Smooth muscle cell (in vitro differentiated cells): ENCODE results near the gene ZFHX3. TPM values are rescaled to one million over a fixed set of nuclear protein-coding genes. Genes with fewer than 3 reads are reported as not detected.
A peak's percentile ranks its signal among the peaks of the same experiment; 100 is the strongest.

Experiments used
- DNase-seq: peaks from one replicate; lab custom pipeline; 2025; ENCODE audit not compliant: unreplicated experiment; lab: John Stamatoyannopoulos, UW
- H2AFZ ChIP-seq: fragments of 200-600 bp; sonication (generic); 2 replicates; pipeline ENCODE4 v1.6.0; 2016; ENCODE audit warnings: antibody characterized with exemption, low read depth, mild to moderate bottlenecking
- H3F3A ChIP-seq: fragments of 200-600 bp; sonication (generic); 2 replicates; pipeline ENCODE4 v1.6.0; 2017; ENCODE audit warnings: antibody characterized with exemption, low read depth
- H3K27ac ChIP-seq: fragments of 200-600 bp; sonication (generic); 2 replicates; pipeline ENCODE4 v1.5.1; 2016; ENCODE audit warnings: low read depth, mild to moderate bottlenecking
- H3K27me3 ChIP-seq: fragments of 200-600 bp; sonication (generic); 2 replicates; pipeline ENCODE4 v1.6.1; 2016; ENCODE audit warnings: low read depth, mild to moderate bottlenecking
- H3K36me3 ChIP-seq: fragments of 200-600 bp; sonication (generic); 2 replicates; pipeline ENCODE4 v1.5.1; 2016; ENCODE audit warnings: low read depth
- H3K4me1 ChIP-seq: fragments of 200-600 bp; sonication (generic); 2 replicates; pipeline ENCODE4 v1.5.1; 2016; ENCODE audit warnings: low read depth
- H3K4me2 ChIP-seq: fragments of 200-600 bp; sonication (generic); 2 replicates; pipeline ENCODE4 v1.6.0; 2016; ENCODE audit warnings: mild to moderate bottlenecking
- H3K4me3 ChIP-seq: fragments of 200-600 bp; sonication (generic); 2 replicates; pipeline ENCODE4 v1.5.1; 2016; ENCODE audit warnings: mild to moderate bottlenecking
- H3K79me2 ChIP-seq: fragments of 200-600 bp; sonication (generic); 2 replicates; pipeline ENCODE4 v1.6.0; 2016; ENCODE audit warnings: low read depth, mild to moderate bottlenecking
- H3K9ac ChIP-seq: fragments of 200-600 bp; sonication (generic); 2 replicates; pipeline ENCODE4 v1.6.0; 2016; ENCODE audit warnings: low read depth
- H3K9me3 ChIP-seq: fragments of 200-600 bp; sonication (generic); replicated peaks from 2 replicates; pipeline ENCODE4 v1.5.1; 2016; ENCODE audit warnings: low read depth
- H4K20me1 ChIP-seq: fragments of 200-600 bp; sonication (generic); 2 replicates; pipeline ENCODE4 v1.6.0; 2016; ENCODE audit warnings: low read depth
- WGBS: methylation state at CpG from one replicate; pipeline ENCODE4 v1.1.7; 2016; ENCODE audit warnings: low lambda C conversion rate; 5-methylcytosine and 5-hydroxymethylcytosine counted together
- polyA plus RNA-seq: library from polyadenylated mRNA; unstranded; fragments of >200 nt; fragmentation: Nextera tagmentation; extraction: Ambion mirVana; gene quantifications from 2 replicates; pipeline ENCODE4 v1.2.1, GENCODE V29; 2016
- total RNA-seq: library from RNA; depleted of rRNA; stranded (reverse); fragments of >200 nt; gene quantifications from 2 replicates; pipeline ENCODE4 v1.2.3, GENCODE V29; 2014
- TF ChIP-seq, protein P1 (sequence below): fragments of 200-600 bp; sonication (generic); IDR thresholded peaks from 2 replicates; pipeline ENCODE4 v1.5.1; 2017; ENCODE audit warnings: borderline replicate concordance, mild to moderate bottlenecking, antibody characterized with exemption; ENCODE audit not compliant: insufficient read depth, poor library complexity, severe bottlenecking

Gene ZFHX3
- total and polyA plus RNA-seq, 2 experiments from 2014 or later, result 3.1 to 9.8 TPM

DNA sequence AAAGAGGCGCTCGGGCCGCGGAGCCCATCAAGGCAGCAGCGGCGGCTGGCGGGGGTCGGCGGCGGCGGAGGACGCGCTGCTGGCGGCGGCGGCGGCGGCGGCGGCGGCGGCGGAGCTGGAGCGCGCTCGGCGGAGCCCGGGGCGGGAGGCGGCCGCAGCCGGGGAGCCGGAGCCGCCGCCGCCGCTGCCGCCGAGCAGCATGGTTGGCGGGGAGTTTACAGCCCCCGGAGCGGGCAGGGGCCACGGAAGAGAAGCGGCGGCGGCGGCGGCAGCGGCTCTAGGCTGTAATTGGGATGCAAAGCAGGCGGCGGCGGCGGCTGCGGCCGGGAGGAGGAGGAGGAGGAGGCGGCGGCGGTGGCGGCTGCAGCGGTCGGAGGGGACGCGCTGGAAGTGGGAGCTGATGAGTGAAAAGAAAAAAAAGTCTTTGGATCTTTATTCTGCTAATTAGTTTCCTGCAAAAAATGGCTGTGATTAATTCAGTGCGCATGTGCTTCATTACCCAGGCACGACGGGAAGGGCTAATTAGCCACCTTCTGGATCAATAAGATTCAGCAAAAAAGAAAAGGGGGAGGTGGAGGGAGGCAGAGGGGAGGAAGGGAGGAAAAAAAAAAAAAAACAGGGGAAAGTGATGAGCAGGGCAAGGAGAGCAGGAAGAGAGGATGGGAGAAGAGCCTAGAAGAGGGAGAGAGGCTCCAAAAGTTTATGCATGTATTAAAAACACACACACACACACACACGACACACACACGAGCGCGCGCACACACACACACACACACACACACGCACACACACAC, 10.9 kb upstream of the ZFHX3 start:
- Histone ChIP-seq H3K9me3 (no peaks in the 10 kb centered on the region), H3K4me2 (peak overlapping the region; percentile 85), H3F3A (peaks cover 16% of the 10 kb centered on the region), H4K20me1 (no peaks in the 10 kb centered on the region), H2AFZ (peak overlapping the region; percentile 71), H3K9ac (peak overlapping the region; percentile 60), H3K27me3 (peaks cover 44% of the 10 kb centered on the region), H3K4me1 (peaks cover 69% of the 10 kb centered on the region), H3K27ac (no peak overlapping the region), H3K4me3 (peak overlapping the region; percentile 87), H3K79me2 (peaks cover 31% of the 10 kb centered on the region), H3K36me3 (no peaks in the 10 kb centered on the region)
- TF ChIP-seq, protein P1, sequence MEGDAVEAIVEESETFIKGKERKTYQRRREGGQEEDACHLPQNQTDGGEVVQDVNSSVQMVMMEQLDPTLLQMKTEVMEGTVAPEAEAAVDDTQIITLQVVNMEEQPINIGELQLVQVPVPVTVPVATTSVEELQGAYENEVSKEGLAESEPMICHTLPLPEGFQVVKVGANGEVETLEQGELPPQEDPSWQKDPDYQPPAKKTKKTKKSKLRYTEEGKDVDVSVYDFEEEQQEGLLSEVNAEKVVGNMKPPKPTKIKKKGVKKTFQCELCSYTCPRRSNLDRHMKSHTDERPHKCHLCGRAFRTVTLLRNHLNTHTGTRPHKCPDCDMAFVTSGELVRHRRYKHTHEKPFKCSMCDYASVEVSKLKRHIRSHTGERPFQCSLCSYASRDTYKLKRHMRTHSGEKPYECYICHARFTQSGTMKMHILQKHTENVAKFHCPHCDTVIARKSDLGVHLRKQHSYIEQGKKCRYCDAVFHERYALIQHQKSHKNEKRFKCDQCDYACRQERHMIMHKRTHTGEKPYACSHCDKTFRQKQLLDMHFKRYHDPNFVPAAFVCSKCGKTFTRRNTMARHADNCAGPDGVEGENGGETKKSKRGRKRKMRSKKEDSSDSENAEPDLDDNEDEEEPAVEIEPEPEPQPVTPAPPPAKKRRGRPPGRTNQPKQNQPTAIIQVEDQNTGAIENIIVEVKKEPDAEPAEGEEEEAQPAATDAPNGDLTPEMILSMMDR, result no peak
- no peak for DNase-seq
- WGBS, result 2% methylated on average over 32 of the region's 72 CpGs

DNA sequence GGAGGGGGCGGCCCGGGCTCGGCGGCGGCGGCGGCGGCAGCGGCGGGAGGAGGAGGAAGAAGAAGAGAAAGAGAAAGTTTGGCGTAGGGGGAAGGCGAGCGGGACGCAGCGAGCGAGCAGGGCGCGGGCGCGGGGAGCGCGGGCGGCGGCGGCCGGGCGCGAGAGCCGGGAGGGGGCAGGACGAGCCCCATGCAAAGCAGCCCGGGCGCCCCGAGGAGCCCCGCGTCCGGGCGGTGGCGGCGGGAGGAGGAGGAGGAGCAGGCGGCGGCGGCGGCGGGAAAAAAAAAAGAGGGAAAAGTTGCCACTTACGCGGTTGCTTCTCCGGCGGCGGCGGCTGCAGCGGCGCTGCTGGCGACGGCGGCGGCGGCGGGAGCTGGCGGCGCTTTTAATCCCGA, 10.3 kb upstream of the ZFHX3 start:
- WGBS, result 0% methylated on average over 6 of the region's 61 CpGs
- H3K27ac ChIP-seq, result no peak overlapping the region
- H3K4me2 ChIP-seq, result peak overlapping the region; percentile 85

DNA sequence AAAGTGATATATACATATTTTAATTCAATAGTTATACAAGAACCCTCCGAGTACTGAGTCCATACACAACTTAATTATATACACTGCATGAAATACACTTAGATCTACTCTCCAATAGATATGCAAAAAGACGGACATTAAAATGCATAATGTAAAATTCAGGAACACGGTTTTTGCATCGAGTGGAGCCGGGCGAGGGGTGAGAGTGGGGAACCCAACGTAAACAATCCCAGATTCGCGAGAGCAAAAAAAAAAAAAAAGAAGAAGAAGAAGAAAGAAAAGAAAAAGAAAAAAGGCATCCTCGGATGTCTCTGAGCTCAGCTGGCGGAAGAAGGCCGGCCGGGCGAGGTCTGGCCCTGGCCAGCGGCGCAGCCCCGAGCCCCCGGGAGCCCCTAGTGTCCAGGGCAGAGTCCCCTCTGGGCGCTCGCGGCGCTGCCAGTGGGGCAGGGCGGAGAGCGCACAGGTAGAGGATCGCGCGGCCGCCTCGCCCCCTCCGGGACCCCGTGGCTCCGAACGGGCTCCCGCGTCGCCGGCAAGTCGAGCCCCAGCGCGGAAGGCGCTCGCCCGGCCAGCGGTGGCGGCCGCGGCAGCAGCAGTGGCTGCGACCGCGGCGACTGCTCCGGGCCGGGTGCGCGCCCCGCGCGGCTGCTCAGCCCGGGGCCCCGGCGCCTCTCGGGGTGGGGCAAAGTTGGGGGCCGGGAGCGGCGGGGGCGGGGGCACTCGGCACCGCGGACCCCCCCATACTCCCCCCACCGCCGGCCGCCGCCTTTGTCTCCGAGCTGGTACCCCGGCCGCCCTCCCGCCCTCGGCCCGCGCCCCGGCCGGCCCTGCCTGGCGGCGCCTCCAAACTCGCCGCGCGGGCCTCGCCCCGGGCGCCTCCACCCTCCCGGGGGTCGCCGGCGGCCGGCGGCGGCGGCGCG, 9.6 kb upstream of the ZFHX3 start:
- WGBS, result under 1% methylated on average over 30 of the region's 101 CpGs
- Histone ChIP-seq H3K9ac (peak overlapping the region; percentile 80), H3K27ac (peak overlapping the region; percentile 80), H3K9me3 (no peaks in the 10 kb centered on the region), H2AFZ (peak overlapping the region; percentile 56), H3K79me2 (peaks cover 44% of the 10 kb centered on the region), H3K27me3 (peaks cover 32% of the 10 kb centered on the region), H3F3A (peaks cover 16% of the 10 kb centered on the region), H3K4me2 (peak overlapping the region; percentile 100), H3K4me1 (peaks cover 74% of the 10 kb centered on the region), H4K20me1 (no peaks in the 10 kb centered on the region), H3K4me3 (peak overlapping the region; percentile 87), H3K36me3 (no peaks in the 10 kb centered on the region)
- TF ChIP-seq, protein P1, result no peak
- DNase-seq, result no peak

More for the DNA sequence above, 10.3 kb upstream of the ZFHX3 start:
- Histone ChIP-seq H3K4me3 (peak overlapping the region; percentile 87), H3K9ac (peak overlapping the region; percentile 60), H3K4me1 (peaks cover 74% of the 10 kb centered on the region), H2AFZ (no peak overlapping the region), H3K27me3 (peaks cover 38% of the 10 kb centered on the region), H3K79me2 (peaks cover 37% of the 10 kb centered on the region), H3K9me3 (no peaks in the 10 kb centered on the region), H3K36me3 (no peaks in the 10 kb centered on the region), H4K20me1 (no peaks in the 10 kb centered on the region), H3F3A (peaks cover 16% of the 10 kb centered on the region)
- TF ChIP-seq, protein P1, result no peak
- no peak for DNase-seq
